ENCODE measurements around the gene IQGAP1.
A peak's percentile ranks its signal among the peaks of the same experiment; 100 is the strongest.
"Not testable (repeated sequence)": the region's sequence is repeated elsewhere in the genome, so short reads cannot be mapped to it uniquely, and the experiment has no call there.

The IQGAP1 gene

GRCh38 chr15:90520365-90520764 is 132.3 kb downstream of the IQGAP1 start:
- DNase-seq (ENCODE audit: low spot score) = no peak
- no peak for TF ChIP-seq CTCF (IDR thresholded peaks at IDR 0.05; ENCODE audit: extremely low read depth, insufficient read depth, missing control alignments)
- in situ Hi-C loops (cut with MboI; ENCODE audit: low pct_unique_long_range_greater_than_20kb, low sequenced_read_pairs, unreplicated experiment) = no loop called here

GRCh38 chr15:90523373-90523772 is 135.3 kb downstream of the IQGAP1 start:
- in situ Hi-C loops (cut with MboI; ENCODE audit: low pct_unique_long_range_greater_than_20kb, low sequenced_read_pairs, unreplicated experiment) = no loop called here
- TF ChIP-seq CTCF (IDR thresholded peaks at IDR 0.05; ENCODE audit: extremely low read depth, insufficient read depth, missing control alignments) = no peak
- DNase-seq (ENCODE audit: low spot score) = no peak

GRCh38 chr15:90524018-90524803 is 136.2 kb downstream of the IQGAP1 start:
- in situ Hi-C loops (cut with MboI; ENCODE audit: low pct_unique_long_range_greater_than_20kb, low sequenced_read_pairs, unreplicated experiment) = not testable (repeated sequence)
- peak; percentile 74 for DNase-seq (ENCODE audit: low spot score)

GRCh38 chr15:90529011-90529370 is 140.9 kb downstream of the IQGAP1 start:
- in situ Hi-C loops (cut with MboI; ENCODE audit: low pct_unique_long_range_greater_than_20kb, low sequenced_read_pairs, unreplicated experiment) = no loop called here
- DNase-seq (ENCODE audit: low spot score) = no peak
- no peak for TF ChIP-seq CTCF (IDR thresholded peaks at IDR 0.05; ENCODE audit: extremely low read depth, insufficient read depth, missing control alignments)

- in situ Hi-C loops (cut with MboI; ENCODE audit: low pct_unique_long_range_greater_than_20kb, low sequenced_read_pairs, unreplicated experiment) = no loop called here
- peak; percentile 31 for TF ChIP-seq CTCF (IDR thresholded peaks at IDR 0.05; ENCODE audit: extremely low read depth, insufficient read depth, missing control alignments)
- DNase-seq (ENCODE audit: low spot score) = peak; percentile 92
Measured at GRCh38 chr15:90529371-90530249, 141.6 kb downstream of the IQGAP1 start, which contains the start of gene CRTC3. Gene CRTC3, plus strand, starts transcription at chr15:90529923. Its CDS starts 149 bp downstream, at chr15:90530072.

GRCh38 chr15:90530250-90531051 is 142.4 kb downstream of the IQGAP1 start:
- in situ Hi-C loops (cut with MboI; ENCODE audit: low pct_unique_long_range_greater_than_20kb, low sequenced_read_pairs, unreplicated experiment) = no loop called here
- TF ChIP-seq CTCF (IDR thresholded peaks at IDR 0.05; ENCODE audit: extremely low read depth, insufficient read depth, missing control alignments) = no peak
- peak; percentile 80 for DNase-seq (ENCODE audit: low spot score)
